Colonic mucosa (tissue), 4 donors: ENCODE measurements around the gene CEP128. TPM values are rescaled to one million over a fixed set of nuclear protein-coding genes. Genes with fewer than 3 reads are reported as not detected.

Experiments
- DNase-seq: peaks from one replicate; pipeline ENCODE4 v3.0.0-alpha.2; 2020
- H3K27ac ChIP-seq: fragments of 200-600 bp; one replicate; pipeline ENCODE4 v1.8.0; 2021
- H3K27me3 ChIP-seq: fragments of 200-600 bp; one replicate; pipeline ENCODE4 v1.8.0; 2021
- H3K36me3 ChIP-seq: fragments of 200-600 bp; one replicate; pipeline ENCODE4 v1.8.0; 2021
- H3K4me1 ChIP-seq: fragments of 200-600 bp; one replicate; pipeline ENCODE4 v1.8.0; 2021; ENCODE audit warnings: mild to moderate bottlenecking
- H3K4me3 ChIP-seq: fragments of 200-600 bp; one replicate; pipeline ENCODE4 v1.8.0; 2021
- H3K9ac ChIP-seq, 2 donors: one replicate each; pipeline ENCODE4 v1.7.0; 2013; ENCODE audit warnings: control low read depth in 2 of 2, low read depth in 2 of 2, low read length in 2 of 2
- H3K9me3 ChIP-seq: fragments of 200-600 bp; one replicate; pipeline ENCODE4 v1.8.0; 2021
- intact Hi-C: fragments of 100-400 bp; cut with DNase I; formaldehyde crosslinking; loops from one replicate; pipeline ENCODE4 v1.14.1; 2022
- total RNA-seq, 2 donors: library from RNA; stranded (reverse); fragmentation: NEBNext Ultra II Directional in 1 of 2; extraction: Animal tissue kit (Norgen Biotek cat#: 25700) in 1 of 2; gene quantifications; one replicate each; pipeline ENCODE4 v1.2.1, GENCODE V29; 2021
- TF ChIP-seq, protein P1 (sequence below): fragments of 200-600 bp; IDR thresholded peaks from one replicate; pipeline ENCODE4 v1.8.0; 2022; ENCODE audit warnings: antibody characterized with exemption, mild to moderate bottlenecking
- donor health status: healthy.
- donor health status: DM: no; HTN: no; CAD: no.
- donor health status: DM: no; HTN: no; CAD: no.

Gene CEP128
- total RNA-seq, 2 donors from 2014 or later, result 4.4 to 11.6 TPM

DNA sequence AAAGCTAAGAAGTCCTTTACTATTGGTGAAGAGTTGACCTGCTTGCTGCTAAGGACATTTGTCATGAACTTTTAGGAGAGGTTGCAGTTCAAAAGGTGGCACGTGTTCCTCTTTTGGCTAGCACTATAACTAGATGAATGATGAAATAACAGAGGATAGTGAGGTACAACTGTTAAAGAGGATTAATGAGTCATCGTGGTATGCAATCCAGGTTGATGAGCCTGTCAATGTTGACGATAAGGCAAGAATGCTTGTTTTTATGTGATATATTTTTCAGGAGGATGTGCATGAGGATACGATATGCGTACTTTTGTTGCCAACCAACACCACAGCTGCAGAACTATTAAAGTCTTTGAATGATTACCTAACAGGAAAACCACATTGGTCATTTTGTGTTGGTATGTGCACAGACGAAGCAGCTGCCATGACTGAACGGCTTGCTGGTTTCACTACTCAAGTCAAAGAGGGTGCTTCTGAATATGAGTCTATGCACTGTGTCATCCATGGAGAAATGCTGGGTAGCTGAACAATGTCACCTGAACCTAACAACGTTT, 10.6 kb downstream of the CEP128 start:
- no peak for DNase-seq
- intact Hi-C loops, result no loop called here

DNA sequence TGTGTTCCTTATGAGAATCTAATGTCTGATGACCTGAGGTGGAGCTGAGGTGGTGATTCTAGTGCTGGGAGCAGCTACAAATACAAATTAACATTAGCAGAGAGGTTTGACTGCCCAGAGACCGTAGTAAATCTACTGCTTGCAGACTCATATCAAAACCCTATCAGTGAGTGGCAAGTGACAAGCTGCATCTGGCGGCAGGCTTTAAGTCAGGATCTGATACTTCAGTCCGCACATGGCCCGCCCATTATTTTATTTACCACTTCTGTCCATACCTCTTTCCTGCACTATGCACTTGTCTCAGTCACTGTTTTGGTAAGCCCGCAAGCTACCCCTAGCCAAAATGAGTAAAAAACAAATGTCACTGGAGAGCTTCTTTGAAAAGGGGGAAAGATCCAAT, 11.4 kb downstream of the CEP128 start:
- DNase-seq, result no peak
- Histone ChIP-seq H3K9ac (no peak overlapping the region), H3K27me3 (no peaks in the 10 kb centered on the region), H3K27ac (no peak overlapping the region), H3K4me1 (no peaks in the 10 kb centered on the region), H3K4me3 (no peak overlapping the region), H3K9me3 (no peaks in the 10 kb centered on the region), H3K36me3 (no peaks in the 10 kb centered on the region)
- intact Hi-C loops, result no loop called here
- TF ChIP-seq, protein P1, sequence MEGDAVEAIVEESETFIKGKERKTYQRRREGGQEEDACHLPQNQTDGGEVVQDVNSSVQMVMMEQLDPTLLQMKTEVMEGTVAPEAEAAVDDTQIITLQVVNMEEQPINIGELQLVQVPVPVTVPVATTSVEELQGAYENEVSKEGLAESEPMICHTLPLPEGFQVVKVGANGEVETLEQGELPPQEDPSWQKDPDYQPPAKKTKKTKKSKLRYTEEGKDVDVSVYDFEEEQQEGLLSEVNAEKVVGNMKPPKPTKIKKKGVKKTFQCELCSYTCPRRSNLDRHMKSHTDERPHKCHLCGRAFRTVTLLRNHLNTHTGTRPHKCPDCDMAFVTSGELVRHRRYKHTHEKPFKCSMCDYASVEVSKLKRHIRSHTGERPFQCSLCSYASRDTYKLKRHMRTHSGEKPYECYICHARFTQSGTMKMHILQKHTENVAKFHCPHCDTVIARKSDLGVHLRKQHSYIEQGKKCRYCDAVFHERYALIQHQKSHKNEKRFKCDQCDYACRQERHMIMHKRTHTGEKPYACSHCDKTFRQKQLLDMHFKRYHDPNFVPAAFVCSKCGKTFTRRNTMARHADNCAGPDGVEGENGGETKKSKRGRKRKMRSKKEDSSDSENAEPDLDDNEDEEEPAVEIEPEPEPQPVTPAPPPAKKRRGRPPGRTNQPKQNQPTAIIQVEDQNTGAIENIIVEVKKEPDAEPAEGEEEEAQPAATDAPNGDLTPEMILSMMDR, result no peak

More for the DNA sequence above, 10.6 kb downstream of the CEP128 start:
- Histone ChIP-seq H3K4me3 (no peak overlapping the region), H3K4me1 (no peaks in the 10 kb centered on the region), H3K36me3 (no peaks in the 10 kb centered on the region), H3K27ac (no peak overlapping the region), H3K9ac (no peak overlapping the region), H3K9me3 (no peaks in the 10 kb centered on the region), H3K27me3 (no peaks in the 10 kb centered on the region)
- TF ChIP-seq, protein P1, result no peak

DNA sequence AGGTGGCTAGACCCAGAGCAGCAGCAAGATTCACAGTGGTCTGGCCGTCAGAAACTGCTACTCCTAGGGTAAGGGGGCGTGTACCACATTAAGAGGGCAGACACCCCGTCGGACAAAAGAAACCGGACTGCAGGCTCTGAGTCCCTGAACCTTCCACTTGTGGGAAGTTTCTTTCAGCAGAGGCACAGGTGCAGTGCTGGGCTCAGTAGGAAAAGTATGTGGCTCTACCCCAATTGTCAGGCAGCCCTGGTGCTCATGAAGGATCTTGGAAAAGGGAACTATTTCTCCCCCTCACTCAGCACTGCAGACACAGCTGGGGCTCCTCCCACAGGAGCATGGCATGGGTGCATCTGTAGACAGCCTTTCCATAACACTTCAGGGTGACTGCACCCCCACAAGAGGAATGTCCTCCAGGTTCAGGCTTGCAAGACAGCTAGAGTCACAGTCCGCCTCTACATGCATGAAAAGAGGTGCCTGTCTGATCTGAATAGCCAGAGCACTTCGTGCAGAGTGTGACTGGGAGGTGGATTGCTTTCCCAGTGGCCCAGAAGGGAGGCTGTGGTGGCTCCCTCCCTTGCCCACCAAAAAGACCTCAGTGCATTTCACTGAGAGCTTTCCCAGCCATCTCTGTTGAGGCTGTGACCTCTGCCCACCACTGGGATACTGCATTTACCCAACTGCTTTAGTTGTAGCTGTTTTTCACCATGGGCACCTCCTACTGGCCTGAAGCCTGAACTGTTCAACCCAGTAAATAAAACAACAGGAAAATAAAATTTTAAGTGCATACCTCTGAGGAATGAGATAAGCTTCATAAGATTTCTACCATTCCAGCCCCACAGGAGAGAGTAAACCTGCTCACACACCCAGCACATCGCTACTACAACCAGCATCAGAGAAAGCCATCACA, 14.2 kb downstream of the CEP128 start:
- no peak for DNase-seq
- Histone ChIP-seq H3K9me3 (no peaks in the 10 kb centered on the region), H3K4me3 (no peak overlapping the region), H3K27ac (no peak overlapping the region), H3K9ac (no peak overlapping the region), H3K27me3 (no peaks in the 10 kb centered on the region), H3K36me3 (no peaks in the 10 kb centered on the region), H3K4me1 (no peaks in the 10 kb centered on the region)
- TF ChIP-seq, protein P1, result no peak
- intact Hi-C loops, result no loop called here

DNA sequence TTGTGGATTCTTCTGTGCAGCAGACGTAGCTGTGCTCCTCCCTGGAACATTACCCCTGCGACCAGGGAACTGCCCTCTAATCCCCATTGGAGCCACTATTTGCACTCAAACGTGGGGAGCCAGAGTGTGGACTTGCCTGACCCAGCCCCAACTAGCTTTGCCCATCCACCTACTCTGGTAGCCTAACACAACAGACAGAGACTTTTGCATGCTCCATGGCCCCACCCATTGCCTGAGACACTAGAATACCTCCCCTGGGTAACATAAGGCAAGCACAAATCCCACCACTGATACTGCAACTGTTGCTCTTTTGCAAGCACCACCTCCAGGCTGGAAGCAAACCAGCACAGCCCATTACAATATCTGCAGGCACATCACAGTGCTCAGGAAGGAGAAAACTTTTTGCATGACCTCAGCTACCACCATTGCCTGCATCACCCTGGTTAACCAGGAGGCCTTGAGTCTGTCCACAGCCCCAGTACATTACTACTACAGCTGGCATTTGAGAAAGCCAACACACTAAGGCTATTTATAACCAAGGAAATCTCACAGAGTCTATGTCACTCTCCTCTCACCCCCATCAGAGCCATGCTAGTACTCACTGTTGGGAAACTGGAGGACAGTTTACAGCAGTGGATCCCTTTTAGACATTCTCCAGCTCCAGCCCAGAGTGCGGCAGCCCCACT, 15.0 kb downstream of the CEP128 start:
- intact Hi-C loops, result no loop called here
- H3K36me3 ChIP-seq, result no peaks in the 10 kb centered on the region
- H3K9me3 ChIP-seq, result no peaks in the 10 kb centered on the region
- no peak overlapping the region for H3K4me3 ChIP-seq
- no peaks in the 10 kb centered on the region for H3K27me3 ChIP-seq
- no peak for DNase-seq
- TF ChIP-seq, protein P1, result no peak
- no peak overlapping the region for H3K27ac ChIP-seq
- H3K4me1 ChIP-seq, result no peaks in the 10 kb centered on the region
- no peak overlapping the region for H3K9ac ChIP-seq

DNA sequence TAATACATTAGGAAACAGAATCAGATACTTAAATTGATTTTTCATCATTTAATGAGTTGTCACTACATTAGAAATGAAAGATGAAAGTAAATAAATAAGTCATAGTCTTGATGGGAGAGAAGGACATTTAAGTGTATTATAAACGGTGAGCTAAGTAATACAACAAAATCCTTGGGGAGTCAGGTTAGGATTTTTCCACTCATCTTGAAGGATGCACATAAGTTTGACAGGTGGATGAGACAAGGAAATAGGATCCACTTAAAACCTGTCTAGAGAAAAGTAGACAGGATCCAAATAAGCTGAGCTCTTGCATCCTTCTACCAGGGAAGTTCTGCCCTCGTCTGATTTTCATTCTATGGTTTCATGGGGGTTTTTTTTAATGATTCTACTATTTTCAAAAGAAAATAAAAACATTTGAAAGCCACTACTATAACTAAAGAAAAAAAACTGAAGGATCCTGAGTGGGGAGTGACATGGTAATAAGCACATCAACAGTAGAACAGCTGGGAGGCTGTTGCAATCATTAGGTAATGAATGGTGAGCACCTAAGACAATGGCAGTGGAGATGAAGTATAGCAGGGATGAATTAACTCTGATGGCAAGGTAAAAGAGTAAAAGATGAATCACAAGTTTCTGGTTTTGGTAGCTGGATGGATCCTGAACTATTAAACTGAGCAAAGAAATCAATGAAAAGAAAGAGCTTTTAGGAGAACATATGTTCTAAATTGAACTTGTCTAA, 17.0 kb downstream of the CEP128 start:
- no peak overlapping the region for H3K9ac ChIP-seq
- no peaks in the 10 kb centered on the region for H3K36me3 ChIP-seq
- DNase-seq, result no peak
- no peaks in the 10 kb centered on the region for H3K4me1 ChIP-seq
- TF ChIP-seq, protein P1, result no peak
- no peaks in the 10 kb centered on the region for H3K27me3 ChIP-seq
- no peak overlapping the region for H3K4me3 ChIP-seq
- H3K27ac ChIP-seq, result no peak overlapping the region
- intact Hi-C loops, result no loop called here
- no peaks in the 10 kb centered on the region for H3K9me3 ChIP-seq
